Pancreas (tissue), 10 donors: ENCODE data around the gene PNMA8B. TPM values are rescaled to one million over a fixed set of nuclear protein-coding genes. Genes with fewer than 3 reads are reported as not detected.

Experiments
- ATAC-seq, 4 donors: fragments of 200-7000 bp; cut with Tn5 transposase; one replicate each; pipeline versions ENCODE4 v1.8.0 to v1.9.1; 2020; ENCODE audit warnings: mild to moderate bottlenecking in 4 of 4, moderate library complexity in 4 of 4
- DNase-seq, 6 donors: peaks; one replicate each; pipeline ENCODE4 v3.0.0-alpha.2; 2020
- FAIRE-seq: peaks from 2 replicates; lab custom pipeline; 2012; peaks lifted over from hg19 to GRCh38; lab: Jason Lieb, UNC
- H3K27ac ChIP-seq, 4 donors: fragments of 200-600 bp; sonication (generic); 1 replicate in 3 of 4; 2 replicates in 1 of 4; pipeline versions ENCODE4 v1.5.0 to v1.8.0; 2020
- H3K27me3 ChIP-seq, 4 donors: fragments of 200-600 bp; one replicate each; pipeline ENCODE4 v1.8.0; 2021
- H3K36me3 ChIP-seq, 3 donors: fragments of 200-600 bp; sonication (generic) in 1 of 3; one replicate each; pipeline versions ENCODE4 v1.5.0 to v1.8.0; 2020 to 2021
- H3K4me1 ChIP-seq, 3 donors: fragments of 200-600 bp; one replicate each; pipeline ENCODE4 v1.8.0; 2021
- H3K4me3 ChIP-seq, 4 donors: fragments of 200-600 bp; sonication (generic) in 2 of 4; one replicate each; pipeline versions ENCODE4 v1.5.0 to v1.8.0; 2020 to 2021
- H3K9me3 ChIP-seq, 4 donors: fragments of 200-600 bp; one replicate each; pipeline ENCODE4 v1.8.0; 2021
- CTCF ChIP-seq, 4 donors: fragments of 200-600 bp; sonication (generic) in 3 of 4; IDR thresholded peaks; one replicate each; pipeline versions ENCODE4 v1.5.0 to v1.8.0; 2021; ENCODE audit warnings: antibody characterized with exemption in 4 of 4
- WGBS, 2 donors: extraction: QIAGEN DNeasy Blood & Tissue Kit; methylation state at CpG; one replicate each; pipeline ENCODE4 v1.1.7; 2013; 5-methylcytosine and 5-hydroxymethylcytosine counted together
- intact Hi-C, 3 donors: fragments of 100-400 bp; cut with DNase I; formaldehyde crosslinking; loops; one replicate each; pipeline versions ENCODE4 v1.11.1 to v1.14.2; 2022
- polyA plus RNA-seq, 2 donors: library from polyadenylated mRNA; stranded (reverse); fragments of 200-250 nt; gene quantifications; one replicate each; pipeline ENCODE4 v1.2.3, GENCODE V29; 2013
- total RNA-seq, 6 donors: library from RNA; stranded (reverse); fragmentation: NEBNext Ultra II Directional in 4 of 6; extraction: Animal tissue kit (Norgen Biotek cat#: 25700) in 4 of 6; gene quantifications; one replicate each; pipeline versions ENCODE4 v1.2.1 to v1.2.4, GENCODE V29; 2021 to 2023
- donor health status: healthy with polysubstance abuse.
- donor health status: DM: no; HTN: no; CAD: no; lungs with moderate emphysema.
- donor health status: DM: no; HTN: no; CAD: no.
- donor health status: control.
- donor health status: control.
- donor health status: Bipolar disorder and iron deficiency.
- donor health status: DM: yes; HTN: yes; CAD: no.
- donor health status: DM: no; HTN: no; CAD: no.
- donor health status: DM: no; HTN: no; CAD: no.
- donor health status: DM: yes; HTN: yes; CAD: no.

PNMA8B gene
- total and polyA plus RNA-seq, 8 donors: 0.47 to 1.4 (median 0.90) TPM

GRCh38 chr19:46521241-46521868, 25.7 kb upstream of the PNMA8B start:
- TF ChIP-seq CTCF (IDR thresholded peaks at IDR 0.05): no peak
- no peaks in the 10 kb centered on the region for H3K36me3 ChIP-seq
- H3K27ac ChIP-seq: no peak overlapping the region
- DNase-seq: no peak
- intact Hi-C loops: loop anchor here in 1 of 3 donors (10.0 kb wide), 1 partner anchor 143 kb away; the partner anchor contains the start of gene DACT3
- no peak for ATAC-seq
- H3K27me3 ChIP-seq: no peaks in the 10 kb centered on the region
- no peaks in the 10 kb centered on the region for H3K9me3 ChIP-seq
- no peak overlapping the region for H3K4me3 ChIP-seq
- no peaks in the 10 kb centered on the region for H3K4me1 ChIP-seq
- 88 to 94% methylated on average over 14 of the region's 14 CpGs for WGBS, 2 donors
- no peak for FAIRE-seq

GRCh38 chr19:46520616-46521015, 24.9 kb upstream of the PNMA8B start:
- no peaks in the 10 kb centered on the region for H3K9me3 ChIP-seq
- no peaks in the 10 kb centered on the region for H3K4me1 ChIP-seq
- H3K27me3 ChIP-seq: no peaks in the 10 kb centered on the region
- H3K36me3 ChIP-seq: no peaks in the 10 kb centered on the region
- H3K27ac ChIP-seq: no peak overlapping the region
- ATAC-seq: no peak
- intact Hi-C loops: loop anchor here in 1 of 3 donors (10.0 kb wide), 1 partner anchor 144 kb away; the partner anchor contains the start of gene DACT3
- DNase-seq: no peak
- WGBS, 2 donors: 89 to 93% methylated on average over 6 of the region's 6 CpGs
- FAIRE-seq: no peak
- H3K4me3 ChIP-seq: no peak overlapping the region
- no peak for TF ChIP-seq CTCF (IDR thresholded peaks at IDR 0.05)

- intact Hi-C loops: no loop called here
- no peak overlapping the region for H3K27ac ChIP-seq
- no peaks in the 10 kb centered on the region for H3K36me3 ChIP-seq
- DNase-seq: no peak
- ATAC-seq: no peak
- no peaks in the 10 kb centered on the region for H3K27me3 ChIP-seq
- WGBS, 2 donors: 81 to 93% methylated on average over 6 of the region's 6 CpGs
- no peaks in the 10 kb centered on the region for H3K4me1 ChIP-seq
- no peak for TF ChIP-seq CTCF (IDR thresholded peaks at IDR 0.05)
- no peaks in the 10 kb centered on the region for H3K9me3 ChIP-seq
- no peak overlapping the region for H3K4me3 ChIP-seq
- no peak for FAIRE-seq
Observed at GRCh38 chr19:46517471-46517870, 21.8 kb upstream of the PNMA8B start.

- peak in 3 of 4 donors; percentile 35 to 59 (median 56) for ATAC-seq
- DNase-seq: no peak
- no peak overlapping the region for H3K4me3 ChIP-seq
Observed at GRCh38 chr19:46515879-46516350, 20.2 kb upstream of the PNMA8B start.

More at GRCh38 chr19:46515879-46516350, 20.2 kb upstream of the PNMA8B start:
- H3K36me3 ChIP-seq: no peaks in the 10 kb centered on the region
- H3K9me3 ChIP-seq: no peaks in the 10 kb centered on the region
- peak; percentile 44 to 60 (median 58) for TF ChIP-seq CTCF (IDR thresholded peaks at IDR 0.05)
- H3K4me1 ChIP-seq: no peaks in the 10 kb centered on the region
- no peak for FAIRE-seq
- intact Hi-C loops: no loop called here
- no peak overlapping the region for H3K27ac ChIP-seq
- 13 to 18% methylated on average over 6 of the region's 6 CpGs for whole genome bisulfite sequencing, 2 donors
- no peaks in the 10 kb centered on the region for H3K27me3 ChIP-seq
